AG10803 (cell line): ENCODE data around the gene PARD6G.
A peak's percentile ranks its signal among the peaks of the same experiment; 100 is the strongest.

Experiments
- DNase-seq: peaks from one replicate; pipeline ENCODE4 v3.0.0; 2010; ENCODE audit warnings: low read depth
- H3K4me3 ChIP-seq: 2 replicates; pipeline ENCODE4 v1.5.1; 2011; ENCODE audit warnings: mild to moderate bottlenecking, low read length, control low read depth
- TF ChIP-seq, protein P1 (sequence below): conservative IDR thresholded peaks from 2 replicates; pipeline ENCODE4 v1.5.1; 2011; ENCODE audit warnings: mild to moderate bottlenecking, low read length, control low read depth, inconsistent platforms

Gene PARD6G

DNA sequence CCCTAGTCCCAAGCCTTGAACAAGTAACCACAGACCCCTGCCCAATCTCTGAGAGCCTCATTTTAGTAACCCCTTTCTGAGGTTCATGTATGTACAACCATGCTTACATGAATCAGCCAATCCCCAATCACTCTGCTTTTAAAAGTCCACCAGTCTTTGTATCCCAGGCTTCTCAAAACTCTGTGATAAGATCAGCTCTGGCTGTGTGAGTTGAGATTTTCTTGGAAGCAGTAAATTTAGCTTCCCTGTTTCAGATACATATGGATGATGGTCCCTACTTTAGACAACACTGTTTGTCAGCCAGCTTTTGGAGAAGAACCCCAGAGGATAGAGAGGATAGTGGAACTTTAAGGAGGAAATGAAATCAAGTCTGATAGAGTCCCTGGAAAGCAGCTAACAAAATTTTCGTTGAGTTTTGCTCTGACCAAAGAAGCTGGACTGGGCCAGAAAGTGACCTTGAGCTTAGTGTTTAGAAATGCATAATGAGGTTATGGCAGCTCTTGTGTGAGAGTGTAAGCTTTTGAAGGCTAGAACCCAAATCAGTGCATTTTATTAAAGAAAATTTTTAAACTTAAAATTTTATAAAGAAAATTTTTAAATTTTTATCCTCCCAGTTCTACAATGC, 134.6 kb downstream of the PARD6G start:
- H3K4me3 ChIP-seq: no peak overlapping the region
- TF ChIP-seq, protein P1, sequence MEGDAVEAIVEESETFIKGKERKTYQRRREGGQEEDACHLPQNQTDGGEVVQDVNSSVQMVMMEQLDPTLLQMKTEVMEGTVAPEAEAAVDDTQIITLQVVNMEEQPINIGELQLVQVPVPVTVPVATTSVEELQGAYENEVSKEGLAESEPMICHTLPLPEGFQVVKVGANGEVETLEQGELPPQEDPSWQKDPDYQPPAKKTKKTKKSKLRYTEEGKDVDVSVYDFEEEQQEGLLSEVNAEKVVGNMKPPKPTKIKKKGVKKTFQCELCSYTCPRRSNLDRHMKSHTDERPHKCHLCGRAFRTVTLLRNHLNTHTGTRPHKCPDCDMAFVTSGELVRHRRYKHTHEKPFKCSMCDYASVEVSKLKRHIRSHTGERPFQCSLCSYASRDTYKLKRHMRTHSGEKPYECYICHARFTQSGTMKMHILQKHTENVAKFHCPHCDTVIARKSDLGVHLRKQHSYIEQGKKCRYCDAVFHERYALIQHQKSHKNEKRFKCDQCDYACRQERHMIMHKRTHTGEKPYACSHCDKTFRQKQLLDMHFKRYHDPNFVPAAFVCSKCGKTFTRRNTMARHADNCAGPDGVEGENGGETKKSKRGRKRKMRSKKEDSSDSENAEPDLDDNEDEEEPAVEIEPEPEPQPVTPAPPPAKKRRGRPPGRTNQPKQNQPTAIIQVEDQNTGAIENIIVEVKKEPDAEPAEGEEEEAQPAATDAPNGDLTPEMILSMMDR: no peak
- no peak for DNase-seq

DNA sequence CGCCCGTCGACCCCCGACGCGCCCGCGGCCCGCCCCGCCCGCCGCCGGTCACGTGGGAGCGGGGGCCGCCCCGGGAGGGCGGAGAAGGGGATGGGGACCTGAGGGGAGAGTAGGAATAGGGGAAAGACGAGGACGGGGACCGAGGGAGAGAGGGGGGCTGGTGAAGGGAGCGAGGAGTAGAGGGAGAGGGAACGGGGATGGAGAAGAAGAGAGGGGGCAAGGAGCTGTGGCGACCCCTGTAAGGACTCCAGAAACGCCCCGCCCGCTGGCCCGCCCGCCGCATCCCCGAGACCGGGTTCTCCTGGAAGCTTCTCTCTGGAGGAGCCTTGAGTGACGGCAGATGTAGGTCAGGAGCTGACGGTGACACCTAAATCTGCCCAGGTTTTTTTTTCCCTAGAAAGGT, 137.6 kb downstream of the PARD6G start:
- peak overlapping the region; percentile 80 for H3K4me3 ChIP-seq
- TF ChIP-seq, protein P1: no peak
- DNase-seq: peak; percentile 27

DNA sequence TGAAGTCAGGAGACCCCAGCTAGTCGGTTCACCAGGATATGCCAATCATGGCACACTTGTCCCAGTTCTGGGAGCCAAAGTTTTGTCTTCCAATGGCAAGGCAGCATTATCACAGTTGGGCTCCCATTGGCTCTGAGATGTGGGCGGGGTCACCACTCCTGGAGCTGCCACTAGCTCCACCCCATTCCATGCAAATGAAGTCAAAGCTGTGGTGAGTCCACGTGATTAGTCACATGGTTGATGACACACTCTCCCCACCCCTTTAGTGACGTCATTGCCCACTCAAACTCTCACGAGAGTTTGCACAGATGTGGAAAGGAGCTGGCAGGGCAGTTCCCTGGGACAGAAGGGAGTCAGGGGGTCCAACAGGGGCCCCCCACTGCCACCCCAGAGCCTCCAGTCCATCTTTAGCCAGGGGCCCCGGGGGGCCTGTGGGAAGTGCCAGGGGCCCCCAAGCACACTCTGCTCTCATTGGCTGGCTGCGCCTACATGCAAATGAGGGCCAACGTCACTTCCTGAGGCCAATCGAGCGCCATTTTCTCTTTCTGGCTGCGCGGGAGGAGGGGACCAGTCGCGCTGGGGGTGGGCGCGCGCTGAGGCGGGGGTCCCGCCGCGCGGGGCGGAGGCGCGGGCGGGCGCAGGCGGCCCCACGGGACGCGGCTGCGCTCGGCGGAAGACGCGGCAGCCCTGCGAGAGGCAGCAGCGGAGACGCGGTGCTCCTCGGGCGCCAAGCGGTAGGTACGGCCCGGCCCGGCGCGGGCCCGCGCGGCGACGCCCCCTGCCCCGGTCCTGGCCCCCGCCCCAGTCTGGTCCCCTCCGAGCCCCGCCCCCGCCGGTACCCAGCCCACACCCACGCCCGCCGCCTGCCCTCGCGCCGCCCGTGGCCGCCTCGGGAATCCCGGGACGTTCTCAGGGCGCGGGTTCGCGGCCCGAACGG, 138.3 kb downstream of the PARD6G start, which contains the start of gene ADNP2:
Gene ADNP2, plus strand, starts transcription at position 524 of the 937 bp plus-strand sequence. CDS start 8,281 bp downstream, outside the sequence.
- H3K4me3 ChIP-seq: peak within 1 kb of the TSS; percentile 80
- DNase-seq: peak; percentile 90
- TF ChIP-seq, protein P1: no peak

DNA sequence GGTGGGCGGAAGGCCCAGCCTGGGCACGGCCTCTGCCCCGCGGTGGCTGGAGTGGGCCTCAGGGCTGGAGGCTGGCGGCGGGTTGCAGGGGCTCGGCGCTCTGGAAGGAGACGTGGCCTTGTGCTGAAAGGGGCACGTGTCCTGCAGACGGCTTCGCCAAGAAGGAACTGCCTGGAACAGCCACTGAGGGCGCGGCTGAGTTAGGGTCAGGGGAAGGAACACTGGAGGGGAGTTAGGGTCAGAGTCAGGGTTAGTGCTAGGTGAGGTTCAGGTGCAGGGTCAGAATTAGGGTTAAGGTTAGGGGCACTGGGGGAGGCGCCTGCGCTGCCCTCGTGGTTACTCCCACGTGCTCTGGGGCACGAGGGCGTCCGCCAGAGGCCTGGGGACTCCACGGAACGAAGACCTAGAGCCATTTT, 139.2 kb downstream of the PARD6G start:
- no peak for DNase-seq
- no peak overlapping the region for H3K4me3 ChIP-seq
- TF ChIP-seq, protein P1: no peak

DNA sequence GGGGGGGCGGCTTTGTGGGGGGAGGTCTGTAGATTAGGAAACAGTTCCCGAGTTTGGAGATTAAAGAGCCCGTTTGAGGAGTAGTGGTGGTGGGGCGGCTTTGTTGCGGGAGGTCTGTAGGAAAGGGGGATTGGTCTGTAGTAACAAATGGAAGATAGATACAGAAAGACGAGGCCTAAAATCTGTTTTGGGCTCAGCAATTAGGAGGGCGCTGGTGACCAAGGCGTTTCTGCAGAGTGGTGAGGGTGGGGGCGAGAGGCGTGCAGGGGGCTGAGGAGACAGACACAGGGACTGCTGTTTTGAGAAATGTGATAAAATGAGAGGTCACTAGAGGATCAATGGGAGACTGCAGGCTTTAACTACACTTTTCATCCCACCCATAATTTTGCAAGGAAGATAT, 139.9 kb downstream of the PARD6G start:
- H3K4me3 ChIP-seq: no peak overlapping the region
- TF ChIP-seq, protein P1: no peak
- DNase-seq: no peak
